ENCODE measurements around the gene PDZRN4. TPM values are rescaled to one million over a fixed set of nuclear protein-coding genes. Genes with fewer than 3 reads are reported as not detected.

PDZRN4 gene
- total RNA-seq, 1 donor from 2014 or later, result 24.8 TPM

- no peaks in the 10 kb centered on the region for H3K27me3 ChIP-seq
- H3K9me3 ChIP-seq, result no peaks in the 10 kb centered on the region
- intact Hi-C loops (cut with DNase I), result no loop called here
- H3K4me3 ChIP-seq, result no peak overlapping the region
- TF ChIP-seq POLR2A (IDR thresholded peaks at IDR 0.05) (no peak), CTCF (IDR thresholded peaks at IDR 0.05) (no peak), POLR2AphosphoS5 (IDR thresholded peaks at IDR 0.05; ENCODE audit: insufficient read depth in 1 of 2, low read depth in 1 of 2) (no peak)
- no peak for DNase-seq (ENCODE audit: extremely low spot score in 2 of 2)
- no peaks in the 10 kb centered on the region for H3K4me1 ChIP-seq
- no peak overlapping the region for H3K27ac ChIP-seq
- no peaks in the 10 kb centered on the region for H3K36me3 ChIP-seq
Measured at GRCh38 chr12:41514021-41514777, 326.1 kb downstream of the PDZRN4 start.

- H3K36me3 ChIP-seq, result no peaks in the 10 kb centered on the region
- H3K4me3 ChIP-seq, result no peak overlapping the region
- no peak for TF ChIP-seq POLR2A (IDR thresholded peaks at IDR 0.05)
- no peak for TF ChIP-seq POLR2AphosphoS5 (IDR thresholded peaks at IDR 0.05; ENCODE audit: insufficient read depth in 1 of 2, low read depth in 1 of 2)
- no peak for TF ChIP-seq CTCF (IDR thresholded peaks at IDR 0.05)
- no peaks in the 10 kb centered on the region for H3K4me1 ChIP-seq
- no peak for DNase-seq (ENCODE audit: extremely low spot score in 2 of 2)
- H3K9me3 ChIP-seq, result no peaks in the 10 kb centered on the region
- H3K27me3 ChIP-seq, result no peaks in the 10 kb centered on the region
- intact Hi-C loops (cut with DNase I), result no loop called here
- no peak overlapping the region for H3K27ac ChIP-seq
Measured at GRCh38 chr12:41514907-41515306, 326.8 kb downstream of the PDZRN4 start.

GRCh38 chr12:41515953-41516352, 327.8 kb downstream of the PDZRN4 start:
- no peak overlapping the region for H3K4me3 ChIP-seq
- intact Hi-C loops (cut with DNase I), result no loop called here
- H3K4me1 ChIP-seq, result no peaks in the 10 kb centered on the region
- H3K36me3 ChIP-seq, result no peaks in the 10 kb centered on the region
- DNase-seq (ENCODE audit: extremely low spot score in 2 of 2), result no peak
- H3K27ac ChIP-seq, result no peak overlapping the region
- no peaks in the 10 kb centered on the region for H3K27me3 ChIP-seq
- H3K9me3 ChIP-seq, result no peaks in the 10 kb centered on the region
- no peak for TF ChIP-seq POLR2A (IDR thresholded peaks at IDR 0.05)
- no peak for TF ChIP-seq POLR2AphosphoS5 (IDR thresholded peaks at IDR 0.05; ENCODE audit: insufficient read depth in 1 of 2, low read depth in 1 of 2)

- H3K4me1 ChIP-seq, result peaks cover 4% of the 10 kb centered on the region
- no peak for DNase-seq (ENCODE audit: extremely low spot score in 2 of 2)
- H3K36me3 ChIP-seq, result no peaks in the 10 kb centered on the region
- intact Hi-C loops (cut with DNase I), result no loop called here
- no peak for TF ChIP-seq POLR2A (IDR thresholded peaks at IDR 0.05)
- no peak for TF ChIP-seq CTCF (IDR thresholded peaks at IDR 0.05)
- no peak for TF ChIP-seq POLR2AphosphoS5 (IDR thresholded peaks at IDR 0.05; ENCODE audit: insufficient read depth in 1 of 2, low read depth in 1 of 2)
- no peak overlapping the region for H3K27ac ChIP-seq
- H3K27me3 ChIP-seq, result no peaks in the 10 kb centered on the region
- H3K9me3 ChIP-seq, result no peaks in the 10 kb centered on the region
- no peak overlapping the region for H3K4me3 ChIP-seq
Measured at GRCh38 chr12:41520869-41521268, 332.7 kb downstream of the PDZRN4 start.

GRCh38 chr12:41521872-41522379, 333.8 kb downstream of the PDZRN4 start:
- no peak overlapping the region for H3K4me3 ChIP-seq
- no peaks in the 10 kb centered on the region for H3K36me3 ChIP-seq
- no peak for DNase-seq (ENCODE audit: extremely low spot score in 2 of 2)
- no peaks in the 10 kb centered on the region for H3K27me3 ChIP-seq
- no peaks in the 10 kb centered on the region for H3K9me3 ChIP-seq
- H3K4me1 ChIP-seq, result peaks cover 4% of the 10 kb centered on the region
- no peak overlapping the region for H3K27ac ChIP-seq
- TF ChIP-seq POLR2AphosphoS5 (IDR thresholded peaks at IDR 0.05; ENCODE audit: insufficient read depth in 1 of 2, low read depth in 1 of 2) (peak in 1 of 2 donors; percentile 52), CTCF (IDR thresholded peaks at IDR 0.05) (no peak)
- intact Hi-C loops (cut with DNase I), result no loop called here
